H7 (cell line): ENCODE measurements around the gene TADA2A. TPM values are rescaled to one million over a fixed set of nuclear protein-coding genes. Genes with fewer than 3 reads are reported as not detected.
"Not testable (repeated sequence)": the region's sequence is repeated elsewhere in the genome, so short reads cannot be mapped to it uniquely, and the experiment has no call there.

Experiments used
- DNase-seq: peaks from one replicate; pipeline ENCODE4 v3.0.0; 2012
- H3K27me3 ChIP-seq: 2 replicates; pipeline ENCODE4 v1.6.0; 2011; ENCODE audit warnings: mild to moderate bottlenecking, low read length; ENCODE audit not compliant: control insufficient read depth, insufficient read depth
- H3K36me3 ChIP-seq: replicated peaks from 2 replicates; pipeline ENCODE4 v1.5.1; 2011; ENCODE audit warnings: low read length; ENCODE audit not compliant: control insufficient read depth, insufficient read depth
- H3K4me3 ChIP-seq: 2 replicates; pipeline ENCODE4 v1.5.1; 2011; ENCODE audit warnings: low read depth, mild to moderate bottlenecking, control low read depth, low read length, moderate library complexity; ENCODE audit not compliant: insufficient read depth
- total RNA-seq: library from RNA; depleted of rRNA; stranded (reverse); fragments of >200 nt; shearing (Covaris generic); gene quantifications from 2 replicates; pipeline ENCODE4 v1.2.3, GENCODE V29; 2014

TADA2A gene
- total RNA-seq, 1 experiment from 2014 or later: 12.5 TPM

GRCh38 chr17:37425268-37425667 is 18.6 kb downstream of the TADA2A start:
- Histone ChIP-seq H3K36me3 (no peaks in the 10 kb centered on the region; the same call in none of the 2 replicates), H3K27me3 (no peaks in the 10 kb centered on the region)
- no peak for DNase-seq

GRCh38 chr17:37429039-37429438 is 22.4 kb downstream of the TADA2A start:
- no peak overlapping the region for H3K4me3 ChIP-seq
- no peak for DNase-seq
- no peaks in the 10 kb centered on the region; the same call in none of the 2 replicates for H3K36me3 ChIP-seq
- H3K27me3 ChIP-seq: no peaks in the 10 kb centered on the region

More at GRCh38 chr17:37425268-37425667, 18.6 kb downstream of the TADA2A start:
- H3K4me3 ChIP-seq: no peak overlapping the region

GRCh38 chr17:37429453-37429852 is 22.8 kb downstream of the TADA2A start:
- DNase-seq: no peak
- no peaks in the 10 kb centered on the region for H3K27me3 ChIP-seq
- H3K36me3 ChIP-seq: no peaks in the 10 kb centered on the region; the same call in 1 of the 2 replicates
- no peak overlapping the region for H3K4me3 ChIP-seq

- Histone ChIP-seq H3K4me3 (no peak overlapping the region), H3K27me3 (no peaks in the 10 kb centered on the region), H3K36me3 (no peaks in the 10 kb centered on the region; the same call in 1 of the 2 replicates)
- no peak for DNase-seq
These were observed 23.5 kb downstream of the TADA2A start for GRCh38 chr17:37430051-37430627.

- no peaks in the 10 kb centered on the region for H3K36me3 ChIP-seq
- no peak for DNase-seq
- no peak overlapping the region for H3K4me3 ChIP-seq
- no peaks in the 10 kb centered on the region for H3K27me3 ChIP-seq
These were observed 26.0 kb downstream of the TADA2A start for GRCh38 chr17:37432671-37433070.

GRCh38 chr17:37438141-37438540 is 31.5 kb downstream of the TADA2A start:
- Histone ChIP-seq H3K27me3 (no peaks in the 10 kb centered on the region), H3K36me3 (peaks cover 3% of the 10 kb centered on the region; the same call in 1 of the 2 replicates), H3K4me3 (no peak overlapping the region)
- DNase-seq: peak; percentile 31

- Histone ChIP-seq H3K36me3 (peaks cover 3% of the 10 kb centered on the region; the same call in 1 of the 2 replicates), H3K4me3 (no peak overlapping the region), H3K27me3 (no peaks in the 10 kb centered on the region)
- no peak for DNase-seq
These were observed 33.7 kb downstream of the TADA2A start for GRCh38 chr17:37440424-37440823.

- not testable (repeated sequence) for H3K36me3 ChIP-seq, H3K4me3 ChIP-seq, DNase-seq, H3K27me3 ChIP-seq
These were observed 34.8 kb downstream of the TADA2A start for GRCh38 chr17:37441369-37442014.

- no peak overlapping the region for H3K4me3 ChIP-seq
- no peaks in the 10 kb centered on the region for H3K27me3 ChIP-seq
- DNase-seq: no peak
- H3K36me3 ChIP-seq: peaks cover 3% of the 10 kb centered on the region
These were observed 39.3 kb downstream of the TADA2A start for GRCh38 chr17:37446027-37446426.

- Histone ChIP-seq H3K36me3 (peaks cover 3% of the 10 kb centered on the region), H3K27me3 (no peaks in the 10 kb centered on the region), H3K4me3 (no peak overlapping the region)
- no peak for DNase-seq
These were observed 41.0 kb downstream of the TADA2A start for GRCh38 chr17:37447641-37448040.

- no peak for DNase-seq
- Histone ChIP-seq H3K4me3 (no peak overlapping the region), H3K27me3 (no peaks in the 10 kb centered on the region), H3K36me3 (peaks cover 3% of the 10 kb centered on the region)
These were observed 43.4 kb downstream of the TADA2A start for GRCh38 chr17:37450112-37450511.

- H3K4me3 ChIP-seq, H3K36me3 ChIP-seq, DNase-seq, H3K27me3 ChIP-seq: not testable (repeated sequence)
These were observed 51.1 kb downstream of the TADA2A start for GRCh38 chr17:37457801-37458200.

- Histone ChIP-seq H3K36me3 (no peaks in the 10 kb centered on the region), H3K4me3 (no peak overlapping the region), H3K27me3 (no peaks in the 10 kb centered on the region)
- no peak for DNase-seq
These were observed 52.1 kb downstream of the TADA2A start for GRCh38 chr17:37458805-37459204.

- no peak for DNase-seq
- no peaks in the 10 kb centered on the region for H3K27me3 ChIP-seq
- H3K36me3 ChIP-seq: no peaks in the 10 kb centered on the region
- H3K4me3 ChIP-seq: no peak overlapping the region
These were observed 55.0 kb downstream of the TADA2A start for GRCh38 chr17:37461668-37462067.

- no peak for DNase-seq
- Histone ChIP-seq H3K27me3 (no peaks in the 10 kb centered on the region), H3K4me3 (no peak overlapping the region), H3K36me3 (no peaks in the 10 kb centered on the region)
These were observed 55.8 kb downstream of the TADA2A start for GRCh38 chr17:37462492-37462891.
